DMS 273 (cell line): Measurements from ENCODE around the gene FCGR3A.
"Not testable (repeated sequence)": the region's sequence is repeated elsewhere in the genome, so short reads cannot be mapped to it uniquely, and the experiment has no call there.

Experiments
- DNase-seq: peaks from one replicate; lab custom pipeline; 2025; ENCODE audit not compliant: unreplicated experiment; lab: John Stamatoyannopoulos, UW

FCGR3A gene

DNA sequence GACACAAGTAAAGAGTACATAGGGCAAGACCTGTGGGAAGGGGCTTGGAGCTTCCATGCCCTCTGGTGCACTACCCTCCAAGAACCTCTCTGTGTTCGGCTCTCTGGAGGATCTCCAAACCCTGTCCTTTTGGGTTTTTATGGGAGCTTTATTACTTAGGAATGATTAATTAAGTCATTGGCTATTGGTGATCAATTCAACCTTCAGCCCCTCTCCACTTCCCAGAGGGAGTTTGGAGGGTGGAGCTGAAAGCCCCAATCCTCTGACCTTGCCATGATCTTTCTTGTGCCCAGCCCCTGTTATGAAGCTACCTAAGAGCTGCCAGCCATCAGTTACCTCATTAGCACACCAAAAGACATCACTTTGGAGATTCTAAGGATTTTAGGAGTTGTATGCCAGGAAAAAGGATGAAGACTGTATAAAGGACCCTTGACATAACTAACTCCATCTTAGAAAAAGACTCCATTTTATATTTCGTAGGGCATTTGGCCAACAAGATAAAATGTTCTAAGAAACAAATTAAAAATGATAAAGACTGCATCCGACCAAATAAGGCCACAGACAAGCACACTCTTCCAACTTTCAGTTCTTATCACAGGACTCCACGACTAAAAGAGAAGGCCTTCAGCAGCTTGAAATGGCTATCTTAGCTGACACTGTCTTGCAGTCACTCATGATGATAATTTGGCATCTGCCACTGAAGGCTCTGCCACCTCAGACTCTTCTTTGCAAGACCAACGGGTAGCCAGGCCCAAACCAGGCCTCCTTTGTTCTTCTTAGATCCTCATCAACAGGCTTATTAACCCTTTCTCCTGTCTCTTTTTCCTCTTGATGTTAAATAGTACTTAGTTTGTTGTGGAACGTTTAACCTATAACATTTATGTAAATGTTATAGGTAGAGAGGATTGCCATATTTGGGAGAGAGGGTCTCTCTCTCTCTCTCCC, 8.2 kb upstream of the FCGR3A start:
- not testable (repeated sequence) for DNase-seq

DNA sequence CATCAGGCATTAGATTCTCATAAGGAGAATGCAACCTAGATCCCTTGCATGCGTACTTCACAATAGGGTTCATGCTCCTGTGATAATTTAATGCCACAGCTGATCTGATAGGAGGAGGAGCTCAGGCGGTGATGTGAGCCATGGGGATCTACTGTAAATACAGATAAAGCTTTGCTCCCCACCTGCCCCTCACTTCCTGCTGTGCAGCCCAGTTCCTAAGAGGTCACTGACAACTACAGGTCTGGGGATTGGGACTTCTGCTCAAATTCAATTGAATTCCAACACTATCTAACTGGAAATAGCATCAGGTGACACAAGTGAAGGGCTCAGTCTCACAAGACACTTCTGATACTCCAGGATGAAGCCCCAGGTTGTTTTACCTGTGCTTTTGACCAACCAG, 7.4 kb upstream of the FCGR3A start:
- DNase-seq, result not testable (repeated sequence)

DNA sequence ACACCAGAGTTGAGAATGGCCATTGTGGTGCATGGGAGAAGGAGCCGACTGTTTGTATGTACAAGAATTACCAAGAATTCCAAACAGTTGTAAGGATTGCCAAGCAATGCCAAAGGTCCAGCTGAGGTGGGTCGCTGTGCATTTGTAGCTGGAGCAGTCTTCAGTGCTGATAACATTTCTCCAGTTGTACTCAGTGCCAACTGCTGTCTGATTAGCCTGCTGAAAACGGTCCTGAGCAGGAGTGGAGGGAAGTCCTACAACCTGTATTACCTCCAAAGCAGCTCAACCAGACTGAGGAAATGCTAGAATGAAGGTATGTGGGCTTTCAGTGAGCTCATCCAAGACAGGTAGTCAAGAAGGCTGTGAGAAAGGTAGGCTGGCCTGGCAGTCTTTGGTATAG, 6.5 kb upstream of the FCGR3A start:
- DNase-seq, result not testable (repeated sequence)

DNA sequence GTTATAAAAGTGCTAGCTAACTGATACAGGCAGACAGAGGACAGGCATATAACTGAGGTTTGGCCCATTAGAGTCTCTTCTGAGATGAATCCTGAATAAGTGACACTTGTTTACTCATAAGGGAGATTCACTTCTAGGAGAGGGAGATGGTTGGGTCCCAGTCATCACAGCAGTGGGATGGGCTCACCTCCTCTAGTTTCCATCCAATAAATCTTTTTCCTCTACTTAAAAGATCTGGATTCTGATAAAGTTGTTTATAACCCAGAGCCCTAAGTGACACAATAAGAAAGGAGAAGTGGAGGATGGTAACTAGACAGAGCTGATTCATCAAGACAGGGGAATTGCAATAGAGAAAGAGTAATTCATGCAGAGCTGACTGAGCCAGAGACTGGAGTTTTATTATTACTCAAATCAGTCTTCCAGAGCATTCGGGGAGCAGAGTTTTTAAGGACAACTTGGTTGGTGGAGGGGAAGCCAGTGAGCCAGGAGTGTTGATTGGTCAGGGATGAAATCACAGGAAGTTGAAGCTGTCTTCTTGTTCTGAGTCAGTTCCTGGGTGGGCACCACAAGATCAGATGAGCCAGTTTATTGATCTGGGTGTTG, 5.3 kb upstream of the FCGR3A start:
- not testable (repeated sequence) for DNase-seq

DNA sequence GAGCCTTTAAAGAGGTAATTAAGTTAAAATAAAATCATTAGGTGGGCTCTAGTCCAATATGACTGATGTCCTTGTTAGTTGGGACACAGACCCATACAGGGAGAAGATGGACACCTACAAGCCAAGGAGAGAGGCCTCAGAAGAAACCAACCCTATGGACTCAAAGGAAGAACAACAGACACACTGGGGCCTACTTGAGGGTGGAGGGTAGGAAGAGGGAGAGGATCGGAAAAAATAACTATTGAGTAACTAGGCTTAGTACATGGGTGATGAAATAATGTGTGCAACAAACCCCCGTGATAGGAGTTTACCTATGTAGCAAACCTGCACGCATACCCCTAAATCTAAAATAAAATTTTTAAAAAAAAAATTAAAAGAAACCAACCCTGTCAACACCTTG, 4.7 kb upstream of the FCGR3A start:
- not testable (repeated sequence) for DNase-seq

DNA sequence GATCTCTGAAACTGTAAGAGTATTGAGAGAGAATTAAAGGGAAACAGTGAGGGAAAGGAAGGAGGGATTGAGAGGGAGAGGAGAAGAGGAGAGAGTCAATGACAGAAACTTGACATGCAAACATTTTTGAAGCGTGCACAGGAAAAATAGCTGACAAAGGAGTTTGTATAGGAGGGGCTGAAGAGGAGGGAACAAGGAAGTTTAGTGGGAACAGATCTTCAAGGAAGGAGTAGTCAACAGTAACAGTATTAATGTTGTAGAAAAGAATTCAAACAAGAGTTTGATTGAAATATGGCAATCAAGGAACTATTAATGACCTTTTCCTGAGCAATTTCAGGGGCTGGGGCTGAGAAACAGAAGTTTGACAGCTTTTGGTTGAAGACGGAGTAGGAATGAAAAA, 4.0 kb upstream of the FCGR3A start:
- not testable (repeated sequence) for DNase-seq

DNA sequence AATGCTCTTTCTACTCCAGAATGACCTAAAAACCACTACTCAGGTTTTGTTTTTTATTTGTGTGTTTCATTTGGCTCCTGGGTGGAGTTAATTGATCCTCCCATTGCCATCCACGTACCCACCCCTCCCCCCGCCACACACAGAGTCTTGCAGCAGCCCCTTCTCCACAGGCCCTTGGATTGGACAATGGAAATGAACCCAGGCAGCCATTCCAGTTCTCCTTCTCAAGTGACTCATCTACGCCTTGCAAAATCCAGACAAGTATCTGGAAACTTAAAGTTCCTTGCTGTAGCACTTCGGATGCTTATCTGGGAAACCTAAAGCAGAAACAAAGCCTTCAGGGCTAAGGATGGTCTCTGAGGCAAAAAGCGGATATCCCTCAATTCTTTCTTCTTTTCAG, 1.3 kb upstream of the FCGR3A start:
- not testable (repeated sequence) for DNase-seq

DNA sequence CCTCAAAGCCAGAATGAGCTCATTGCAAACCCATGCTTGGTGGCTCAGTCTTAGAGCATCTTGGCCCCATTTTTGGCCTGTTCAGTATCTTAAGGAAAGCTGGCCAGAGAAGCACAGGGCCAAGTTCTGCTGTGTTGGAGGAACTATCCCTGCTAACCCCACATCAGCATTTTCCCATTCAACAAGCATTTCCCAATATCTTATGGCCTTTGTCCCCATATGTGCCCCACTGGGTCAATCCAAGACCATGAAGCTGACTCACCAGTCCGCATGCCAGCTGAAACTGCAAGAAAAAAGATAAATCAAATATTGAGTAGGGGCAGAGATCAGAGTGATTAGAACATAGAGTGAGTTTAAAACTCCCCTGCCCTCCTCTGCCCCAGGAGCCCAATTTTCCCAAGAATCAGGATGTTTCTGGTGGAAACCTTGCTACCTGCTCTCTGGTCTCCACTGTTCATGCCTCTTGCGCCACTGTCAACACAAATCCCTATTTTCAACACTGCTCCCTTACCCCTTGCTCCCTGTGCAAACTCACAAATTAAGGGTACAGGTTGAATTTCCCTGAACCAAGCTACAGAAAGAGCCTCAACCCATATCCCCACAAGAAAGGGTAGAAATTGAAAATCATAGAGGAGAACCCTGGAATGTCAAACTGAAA, 740 bp downstream of the FCGR3A start:
- DNase-seq, result not testable (repeated sequence)

DNA sequence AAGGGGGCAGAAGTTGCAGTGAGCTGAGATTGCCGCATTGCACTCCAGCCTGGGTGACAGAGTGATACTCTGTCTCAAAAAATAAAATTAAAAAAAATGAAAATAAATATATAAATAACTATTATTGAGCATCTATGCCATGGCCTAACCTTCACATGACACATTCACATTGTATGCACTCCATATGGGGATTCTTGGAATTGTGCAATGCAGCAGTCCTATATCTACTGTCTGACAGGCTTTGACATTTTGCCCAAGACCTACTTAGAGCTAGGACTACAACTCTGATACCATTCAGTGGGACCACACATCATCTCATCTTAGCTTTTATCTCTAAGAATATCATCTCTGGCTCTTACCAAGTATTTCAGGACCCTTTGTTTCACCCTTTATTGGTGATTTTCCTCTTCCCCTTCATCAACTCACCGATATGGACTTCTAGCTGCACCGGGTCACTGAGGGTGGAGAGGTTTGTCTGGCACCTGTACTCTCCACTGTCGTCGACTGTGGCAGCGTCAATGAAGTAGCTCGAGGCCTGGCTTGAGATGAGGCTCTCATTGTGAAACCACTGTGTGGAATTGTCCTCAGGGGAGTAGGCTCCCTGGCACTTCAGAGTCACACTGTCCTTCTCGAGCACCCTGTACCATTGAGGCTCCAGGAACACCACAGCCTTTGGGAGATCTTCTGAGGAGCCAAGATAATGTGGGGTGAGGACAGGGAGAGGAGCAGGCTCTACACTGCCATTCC, 1.4 kb downstream of the FCGR3A start:
- DNase-seq, result not testable (repeated sequence)

DNA sequence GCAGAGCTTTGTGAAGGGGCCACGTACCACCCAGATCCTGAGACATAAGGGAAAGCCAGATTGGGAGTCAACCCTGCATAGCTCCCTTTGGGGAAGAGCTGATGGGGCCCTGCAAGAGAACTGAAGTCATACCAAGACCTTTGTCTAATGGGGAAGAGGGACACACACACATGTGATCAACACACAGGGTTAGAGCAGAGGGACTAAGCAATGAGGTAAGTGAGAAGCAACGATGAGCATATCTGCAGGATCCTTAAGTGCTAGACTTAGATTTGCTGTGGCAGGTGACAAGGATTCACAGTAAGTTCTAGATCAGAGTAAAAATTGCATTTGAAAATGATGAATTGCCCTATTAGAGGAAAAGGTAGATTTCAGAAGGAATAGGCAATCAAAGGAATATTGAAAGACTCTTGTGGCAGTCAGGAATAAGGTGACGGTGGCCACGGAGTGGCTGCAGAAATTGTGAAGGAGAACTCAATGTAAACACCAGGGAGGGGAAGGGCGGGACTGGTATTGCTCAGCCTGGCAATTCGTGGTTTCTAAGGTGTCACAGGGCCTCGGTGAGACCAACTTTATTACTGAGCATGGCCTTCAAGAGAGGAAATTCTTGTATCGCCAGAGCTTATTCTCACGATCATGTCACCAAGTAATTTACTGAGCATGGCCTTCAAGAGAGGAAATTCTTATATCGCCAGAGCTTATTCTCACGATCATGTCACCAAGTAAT, 4.5 kb downstream of the FCGR3A start:
- not testable (repeated sequence) for DNase-seq

DNA sequence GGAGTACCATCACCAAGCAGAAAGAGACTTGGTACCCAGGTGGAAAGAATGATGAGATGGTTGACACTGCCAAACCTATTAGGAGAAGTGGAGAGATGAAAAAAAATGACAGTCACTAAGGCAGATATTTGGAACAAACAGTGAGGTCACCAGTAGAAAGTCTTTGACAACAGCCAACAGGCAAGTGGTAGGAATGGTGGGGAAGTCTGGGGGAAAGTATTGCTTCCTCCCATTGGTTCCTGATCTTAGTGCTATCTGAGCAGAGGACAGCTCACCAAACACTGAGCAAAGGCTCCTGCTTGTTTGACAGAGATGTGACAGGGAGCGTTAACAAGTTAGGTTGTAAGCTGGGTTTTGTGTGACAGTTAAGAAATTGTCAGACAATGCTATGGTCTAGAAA, 6.5 kb downstream of the FCGR3A start:
- DNase-seq, result not testable (repeated sequence)

DNA sequence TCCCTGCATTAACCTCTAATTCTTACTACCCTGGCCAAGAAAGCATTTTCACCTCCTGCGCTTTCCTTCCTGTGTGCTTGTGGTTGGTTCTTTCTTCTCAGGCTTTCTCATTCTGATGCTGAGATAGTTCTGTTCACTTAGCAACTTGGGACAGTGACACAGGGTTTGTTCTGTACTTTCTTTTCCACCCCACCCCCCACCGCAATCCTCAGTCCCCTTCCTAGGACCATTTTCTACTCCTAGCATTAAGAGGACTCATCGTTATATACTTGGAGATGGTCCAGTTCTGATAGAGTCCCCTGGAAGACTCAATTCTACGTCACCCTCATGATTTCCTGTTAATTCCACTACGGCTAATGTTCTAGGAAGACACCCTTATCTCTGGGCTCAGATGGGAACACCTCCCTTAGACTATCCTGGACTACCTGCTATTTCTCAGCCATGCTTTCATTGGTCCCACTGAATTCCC, 7.5 kb downstream of the FCGR3A start:
- not testable (repeated sequence) for DNase-seq

DNA sequence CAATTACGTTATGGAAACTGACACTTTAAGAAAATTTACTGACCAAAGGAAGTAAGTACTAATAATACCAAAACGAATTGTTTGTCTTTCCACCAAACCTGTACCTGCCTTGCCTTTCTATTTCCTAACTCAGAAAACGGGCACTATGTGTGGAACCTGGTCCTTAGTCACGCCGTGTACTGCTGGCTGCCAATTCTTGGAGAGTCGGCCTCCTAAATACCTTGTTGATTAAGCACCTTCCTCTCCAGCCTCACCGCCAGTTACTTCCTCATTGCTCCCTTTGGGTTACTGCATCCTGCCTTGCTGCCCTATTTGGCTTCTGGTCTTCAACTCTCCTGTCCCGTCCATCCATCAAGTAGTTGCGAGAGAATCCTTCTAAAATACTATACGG, 9.1 kb downstream of the FCGR3A start:
- DNase-seq, result not testable (repeated sequence)

DNA sequence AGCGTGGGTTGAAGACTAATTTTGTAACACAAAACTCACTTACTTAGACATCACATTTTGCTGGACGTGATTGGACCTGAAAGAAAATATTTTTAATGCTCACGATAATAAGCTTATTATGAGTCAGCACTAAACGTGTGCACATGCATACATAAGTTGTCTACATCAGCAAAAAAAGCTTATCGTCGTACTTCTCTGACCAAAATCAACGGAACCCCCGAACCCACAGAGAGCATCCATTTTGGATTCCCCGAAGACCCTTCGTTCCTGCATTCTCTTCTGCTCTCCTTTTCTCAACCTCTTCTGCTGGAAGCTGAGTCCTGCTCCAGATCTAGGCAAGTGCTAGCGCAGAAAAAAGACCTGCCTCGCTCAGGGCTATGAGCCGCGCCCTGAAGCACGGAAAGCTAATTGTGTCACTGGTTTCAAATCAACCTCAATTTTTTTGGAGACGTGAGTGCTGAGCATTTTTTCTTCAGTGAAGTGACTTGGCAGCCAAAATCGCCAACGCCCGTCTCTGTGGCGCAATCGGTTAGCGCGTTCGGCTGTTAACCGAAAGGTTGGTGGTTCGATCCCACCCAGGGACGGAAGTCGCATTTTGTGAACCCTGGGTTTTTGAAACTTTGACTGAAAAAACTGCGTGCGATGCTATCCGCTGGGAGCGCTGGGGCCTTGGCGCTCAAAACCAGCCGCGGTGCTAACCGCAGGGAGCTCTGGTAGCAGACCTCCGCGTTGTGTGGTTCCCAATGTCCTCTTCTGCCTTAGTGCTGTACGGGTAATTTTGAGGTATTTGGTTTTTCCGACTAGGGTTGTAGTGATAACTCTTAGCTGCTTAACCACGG, 9.7 kb downstream of the FCGR3A start:
- peak; percentile 95 for DNase-seq

DNA sequence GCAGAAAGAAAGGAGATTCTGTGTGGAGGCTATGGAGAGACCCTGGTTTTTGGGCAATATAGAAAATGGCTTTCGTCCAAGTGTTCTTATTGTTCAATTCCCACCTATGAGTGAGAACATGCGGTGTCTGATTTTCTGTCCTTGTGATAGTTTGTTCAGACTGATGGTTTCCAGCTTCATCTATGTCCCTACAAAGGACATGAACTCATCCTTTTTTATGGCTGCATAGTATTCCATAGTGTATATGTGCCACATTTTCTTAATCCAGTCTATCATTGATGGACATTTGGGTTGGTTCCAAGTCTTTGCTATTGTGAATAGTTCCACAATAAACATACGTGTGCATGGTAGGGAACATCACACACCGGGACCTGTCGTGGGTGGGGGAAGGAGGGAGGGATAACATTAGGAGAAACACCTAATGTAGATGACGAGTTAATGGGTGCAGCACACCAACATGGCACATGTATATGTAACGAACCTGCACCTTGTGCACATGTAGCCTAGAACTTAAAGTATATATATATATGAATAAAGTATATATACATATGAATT, 10.6 kb downstream of the FCGR3A start:
- not testable (repeated sequence) for DNase-seq

DNA sequence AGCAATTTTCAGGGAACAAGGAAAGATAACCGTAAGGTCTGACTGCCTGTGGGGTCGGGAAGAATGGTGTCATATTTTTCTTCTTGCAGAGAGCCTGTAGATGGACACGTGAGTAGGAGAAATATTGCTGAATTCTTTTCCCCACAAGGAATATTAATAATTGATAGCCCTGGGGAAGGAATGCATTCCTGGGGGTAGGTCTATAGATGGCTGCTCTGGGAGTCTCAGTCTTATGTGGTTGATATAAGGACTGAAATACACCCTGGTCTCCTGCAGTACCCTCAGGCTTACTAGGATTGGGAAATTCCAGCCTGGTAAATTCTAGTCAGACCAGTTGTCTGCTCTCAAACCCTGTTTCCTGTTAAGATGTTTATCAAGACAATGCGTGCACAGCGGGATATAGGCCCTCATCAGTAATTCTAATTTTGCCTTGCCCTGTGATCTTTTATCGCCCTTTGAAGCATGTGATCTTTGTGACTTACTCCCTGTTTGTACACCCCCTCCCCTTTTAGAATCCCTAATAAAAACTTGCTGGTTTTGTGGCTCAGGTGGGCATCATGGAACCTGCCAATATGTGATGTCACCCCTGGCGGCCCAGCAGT, 12.4 kb downstream of the FCGR3A start:
- DNase-seq, result not testable (repeated sequence)

DNA sequence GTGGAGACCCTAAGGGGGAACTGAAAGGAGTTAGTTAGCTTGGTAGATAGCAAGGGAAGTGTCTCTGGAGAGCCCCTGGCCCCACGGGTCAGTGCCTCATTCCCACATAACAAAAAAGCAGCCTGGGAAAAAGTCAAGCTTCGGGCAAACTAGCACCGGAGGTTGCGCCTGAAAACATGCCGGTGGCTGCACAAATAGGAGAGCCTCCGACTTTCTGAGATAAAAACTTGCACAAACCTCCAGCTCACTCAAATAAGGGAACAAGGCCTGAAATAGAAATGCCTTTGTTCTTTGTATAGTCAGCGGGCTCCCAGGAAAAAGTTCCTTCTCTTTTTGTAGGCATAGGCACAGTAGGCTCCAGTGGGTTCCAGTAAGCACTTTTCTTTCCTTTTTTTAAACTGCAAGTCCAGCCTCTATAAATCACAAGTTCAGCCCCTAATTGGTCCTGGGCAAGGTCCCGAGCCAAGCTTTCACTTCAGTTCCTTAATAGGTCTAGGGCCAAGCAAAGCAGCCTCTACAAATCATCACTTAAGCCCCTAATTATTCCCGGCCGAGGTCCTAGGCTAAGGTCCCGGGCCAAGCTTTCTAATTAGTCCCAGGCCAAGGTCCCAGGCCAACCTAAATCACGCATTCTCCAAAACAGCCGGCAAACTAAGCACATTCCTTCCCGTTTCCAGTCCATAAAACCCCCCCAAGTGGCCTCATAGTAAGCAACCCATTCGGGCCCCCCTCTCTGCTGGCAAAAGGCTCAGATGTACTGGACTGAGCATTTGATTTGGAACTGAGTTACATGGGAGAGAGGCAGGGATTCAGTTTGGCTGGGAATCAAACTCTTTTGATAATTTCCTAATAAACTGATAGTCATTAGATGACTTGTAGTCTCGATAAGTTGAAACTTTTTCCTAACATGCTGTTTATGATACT, 16.7 kb downstream of the FCGR3A start:
- DNase-seq, result not testable (repeated sequence)
